Cerebellar nuclear complex (tissue), 1 donor: ENCODE results near the gene ELMO1.
A peak's percentile ranks its signal among the peaks of the same experiment; 100 is the strongest.

ENCODE experiments used
- DNase-seq, 2 experiments: peaks; one replicate each; lab custom pipeline; 2025; lab: John Stamatoyannopoulos, UW

ELMO1 gene

DNA sequence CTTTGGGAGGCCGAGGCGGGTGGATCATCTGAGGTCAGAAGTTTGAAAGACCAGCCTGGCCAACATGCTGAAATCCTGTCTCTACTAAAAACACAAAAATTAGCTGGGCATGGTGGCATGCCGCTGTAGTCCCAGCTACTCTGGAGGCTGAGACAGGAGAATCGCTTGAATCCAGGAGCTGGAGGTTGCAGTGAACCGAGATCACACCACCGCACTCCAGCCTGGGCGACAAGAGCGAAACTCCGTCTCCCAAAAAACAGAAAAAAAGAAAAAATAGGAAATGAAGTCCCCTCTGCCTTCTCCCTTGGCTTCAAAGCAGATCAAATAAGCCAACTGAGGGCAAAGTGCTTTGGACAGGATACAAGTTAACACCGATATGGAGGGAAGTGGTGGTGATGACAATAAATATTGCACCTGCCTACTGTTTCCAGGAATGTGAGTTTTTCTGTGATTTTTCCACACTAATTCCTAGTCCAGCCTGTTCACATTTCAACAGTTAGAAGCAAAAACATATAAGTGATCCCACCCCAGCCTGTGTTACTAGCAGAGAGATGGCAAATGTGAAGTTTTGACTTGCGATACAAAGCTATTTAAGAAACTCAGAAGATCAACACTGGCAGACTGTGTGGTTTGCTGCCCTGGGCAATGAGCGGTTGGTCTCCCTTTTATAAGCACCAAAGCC is 433.2 kb downstream of the ELMO1 start:
- DNase-seq, result no peak

DNA sequence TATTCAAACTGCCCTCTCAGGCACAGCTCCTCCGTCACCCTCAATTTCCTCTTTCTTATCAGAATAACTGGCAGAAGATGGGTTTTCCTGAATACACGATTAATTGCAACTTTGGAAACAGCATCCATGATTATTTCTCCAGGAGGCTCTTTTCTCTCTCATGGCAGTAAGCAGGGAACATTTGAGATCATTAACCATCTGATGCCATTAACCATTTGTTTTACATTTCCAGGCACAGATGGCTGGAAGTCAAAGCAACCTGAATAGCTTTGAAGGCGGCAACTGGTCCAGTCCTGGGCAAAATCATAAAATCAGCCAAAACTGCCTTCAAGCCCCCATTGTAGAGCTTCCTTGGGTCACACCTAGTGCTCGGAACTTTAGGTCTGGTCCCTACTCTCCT is 434.9 kb downstream of the ELMO1 start:
- DNase-seq, result no peak

DNA sequence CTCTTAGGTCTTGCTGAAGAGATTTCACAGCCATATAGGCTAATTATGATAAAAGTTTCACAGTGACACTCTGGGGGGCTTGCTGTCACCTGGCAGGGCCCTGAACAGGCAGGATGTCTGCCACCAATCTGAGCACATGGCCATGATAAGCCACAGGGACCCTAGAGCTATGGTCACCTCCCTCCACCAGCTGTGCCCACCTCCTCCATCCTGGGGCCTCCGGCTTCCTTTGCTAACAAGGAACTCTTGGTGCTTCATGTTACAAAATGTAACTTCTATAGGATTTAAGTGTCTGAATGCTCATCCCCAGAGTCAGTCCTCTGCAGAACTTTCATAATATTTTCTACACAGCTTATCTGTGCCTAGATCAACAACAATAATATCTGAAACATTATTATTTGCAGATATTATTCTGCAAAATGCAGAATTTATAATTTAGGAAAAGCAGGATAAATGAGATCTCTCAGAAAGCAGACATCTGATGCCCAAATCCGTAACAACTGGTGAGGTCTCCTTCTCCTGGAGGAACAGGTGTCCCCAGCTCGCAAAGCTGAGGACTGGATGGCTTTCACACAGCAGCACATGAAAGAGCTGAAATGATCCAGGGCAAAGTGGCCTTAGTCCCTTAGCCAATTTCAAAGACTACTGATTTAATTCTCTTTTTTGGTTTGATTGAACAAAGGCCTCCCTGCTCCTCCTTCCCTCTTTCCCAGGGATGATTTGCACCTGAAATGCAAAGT is 437.3 kb downstream of the ELMO1 start:
- DNase-seq, result no peak

DNA sequence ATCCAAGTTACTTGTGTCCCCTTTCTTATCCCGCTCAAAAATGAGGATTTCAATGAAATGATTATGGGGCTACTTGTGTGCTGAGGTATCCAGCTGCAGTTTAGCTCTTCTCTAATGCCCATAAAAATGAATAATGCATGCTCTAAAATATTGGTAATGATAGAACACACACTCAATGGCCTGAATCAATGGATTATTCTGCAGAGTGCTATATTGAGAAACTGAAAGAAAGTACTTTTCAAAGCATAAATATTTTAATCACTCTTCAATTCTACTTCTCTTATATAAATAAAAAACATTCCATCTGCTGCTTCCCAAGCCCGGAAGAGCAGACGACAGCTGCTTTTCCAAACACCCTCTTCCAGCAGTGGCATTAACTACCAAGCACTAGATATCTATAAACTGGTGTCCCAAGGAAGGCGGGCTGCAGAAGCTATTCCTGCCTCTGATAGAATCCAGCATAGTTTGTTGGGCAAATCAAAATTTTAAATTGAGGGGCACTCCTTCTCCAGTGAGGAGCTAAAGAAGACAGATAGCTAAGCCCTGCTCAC is 439.5 kb downstream of the ELMO1 start:
- DNase-seq, result no peak

DNA sequence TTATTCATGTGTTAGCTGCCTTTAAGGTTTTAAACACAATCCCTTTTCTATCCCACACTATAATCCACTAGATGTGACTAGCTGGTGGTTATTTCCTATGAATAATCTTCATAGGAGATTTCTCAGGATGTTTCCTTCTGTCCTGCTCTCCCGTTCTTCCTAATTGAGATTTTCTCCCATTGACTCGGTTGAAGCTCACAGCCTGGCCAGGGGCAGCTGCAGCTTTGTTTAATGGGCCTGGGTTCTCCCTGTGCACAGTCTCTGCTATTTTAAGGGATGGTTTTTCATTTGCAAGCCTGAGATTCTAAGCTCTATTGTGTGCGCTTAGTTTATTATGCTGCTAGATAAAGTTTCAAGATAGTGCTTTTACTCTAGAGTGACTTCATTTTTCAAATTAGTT is 441.0 kb downstream of the ELMO1 start:
- no peak for DNase-seq

DNA sequence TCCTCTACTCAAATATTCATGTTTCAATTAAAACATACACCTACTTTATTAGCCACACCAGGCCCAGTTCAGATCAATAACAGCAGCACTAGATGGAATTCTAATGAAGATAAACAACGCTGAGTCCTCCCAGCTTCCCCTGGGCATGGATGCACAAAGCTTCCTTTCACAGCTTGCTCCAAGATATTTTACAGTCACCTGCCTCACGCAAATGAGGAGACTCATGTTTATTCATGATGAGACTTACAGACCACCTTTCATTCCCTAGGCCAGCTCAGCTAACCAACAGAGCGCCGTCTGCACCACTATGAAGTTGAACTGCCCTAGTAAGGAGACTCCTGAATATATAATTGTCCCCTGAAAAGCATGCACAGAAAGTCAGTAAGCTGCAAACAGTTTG is 441.4 kb downstream of the ELMO1 start:
- no peak for DNase-seq

DNA sequence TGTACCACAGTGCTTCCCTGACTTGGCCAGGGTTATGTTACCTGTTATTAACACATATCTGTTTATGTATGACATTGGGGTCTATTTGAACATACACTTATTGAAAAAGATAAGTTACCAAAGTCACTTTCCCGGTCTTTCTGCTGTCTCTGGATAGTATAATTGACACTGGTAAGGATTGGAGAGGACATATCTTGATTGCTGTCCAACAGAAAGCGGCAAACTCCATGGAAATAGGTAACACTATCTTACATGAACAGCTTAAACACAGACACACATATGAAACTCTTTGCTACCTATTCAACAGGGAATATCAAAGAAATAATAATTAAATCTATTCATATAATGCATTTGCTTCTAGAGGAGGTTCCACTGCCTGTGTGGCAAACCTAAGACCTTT is 441.9 kb downstream of the ELMO1 start:
- DNase-seq, result no peak

DNA sequence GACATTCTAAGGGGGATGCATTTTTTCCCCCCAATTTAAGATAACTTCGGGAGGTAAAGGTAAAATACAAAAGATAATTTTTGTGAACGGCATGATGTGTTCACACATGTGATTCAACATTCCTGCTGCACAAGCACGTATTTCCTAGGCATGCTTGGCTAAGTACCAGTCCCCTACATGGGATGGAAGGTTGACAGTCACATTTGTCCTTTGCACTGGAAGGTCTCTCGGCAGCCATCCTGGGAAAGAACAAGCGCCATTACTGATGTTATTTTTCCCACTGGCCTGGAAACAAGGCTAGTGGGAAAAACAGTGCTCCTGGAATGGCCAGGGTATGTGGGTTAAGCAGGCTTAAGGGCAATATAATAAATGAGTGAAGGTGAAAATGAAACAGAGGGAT is 448.2 kb downstream of the ELMO1 start:
- peak in 1 of 2 experiments; percentile 65 for DNase-seq

DNA sequence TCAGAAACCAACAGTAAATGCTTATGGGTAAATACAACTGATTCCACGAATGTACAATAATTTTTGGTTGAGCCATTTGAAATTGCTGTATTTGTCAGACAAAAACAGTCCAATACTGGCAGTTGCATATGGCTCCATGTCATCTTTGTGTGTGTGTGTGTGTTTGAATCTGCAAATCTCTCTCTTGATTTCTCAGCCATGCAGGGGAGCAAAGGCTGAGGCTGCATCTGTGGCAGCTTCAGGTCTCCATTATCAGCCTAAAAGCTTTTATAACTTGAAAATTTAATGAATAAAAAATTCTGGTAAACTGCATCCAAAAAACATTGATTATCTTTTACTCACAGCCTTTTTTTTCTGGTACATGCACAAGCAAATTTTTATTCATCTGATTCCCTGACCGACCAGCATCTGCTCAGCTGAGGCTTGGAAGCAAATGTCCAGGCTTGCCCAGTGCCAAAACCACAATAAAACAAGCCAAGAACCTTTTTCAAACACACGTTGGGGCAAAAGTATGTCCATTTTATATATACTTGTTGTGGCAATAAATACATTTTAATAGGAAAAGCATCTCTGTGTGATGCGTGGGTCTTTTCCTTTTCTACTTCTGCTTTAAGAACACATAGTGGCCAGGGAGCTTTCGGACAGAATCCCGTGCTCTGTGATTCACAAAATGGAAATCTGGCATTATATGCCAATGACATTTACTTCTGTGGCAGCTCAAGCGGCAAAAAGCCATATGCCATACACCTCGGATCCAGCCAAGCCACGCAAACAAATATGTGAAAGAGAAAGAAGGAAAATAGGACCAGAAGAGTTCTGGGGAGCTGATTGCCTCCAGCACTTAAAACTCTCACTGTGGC is 448.8 kb downstream of the ELMO1 start:
- DNase-seq, result peak; percentile 30 to 87

DNA sequence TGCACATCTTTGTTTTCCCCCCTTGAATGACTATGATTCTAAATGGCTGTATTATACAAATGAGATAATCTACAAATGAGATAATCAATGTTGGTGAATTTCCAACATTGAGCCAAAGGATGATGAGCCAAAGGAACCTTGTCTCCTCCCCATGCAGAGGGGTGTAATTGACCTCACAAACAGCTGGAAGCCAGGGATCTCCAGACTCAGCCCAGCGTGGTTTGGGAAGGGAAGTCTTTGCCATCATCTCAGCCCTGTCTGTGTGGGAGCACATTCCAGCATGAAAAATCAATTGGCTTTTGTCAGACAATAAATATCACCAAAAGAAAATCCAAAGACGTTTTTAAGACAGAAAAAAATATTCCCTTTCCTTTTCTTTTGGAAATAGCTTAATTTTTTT is 452.9 kb downstream of the ELMO1 start:
- no peak for DNase-seq

DNA sequence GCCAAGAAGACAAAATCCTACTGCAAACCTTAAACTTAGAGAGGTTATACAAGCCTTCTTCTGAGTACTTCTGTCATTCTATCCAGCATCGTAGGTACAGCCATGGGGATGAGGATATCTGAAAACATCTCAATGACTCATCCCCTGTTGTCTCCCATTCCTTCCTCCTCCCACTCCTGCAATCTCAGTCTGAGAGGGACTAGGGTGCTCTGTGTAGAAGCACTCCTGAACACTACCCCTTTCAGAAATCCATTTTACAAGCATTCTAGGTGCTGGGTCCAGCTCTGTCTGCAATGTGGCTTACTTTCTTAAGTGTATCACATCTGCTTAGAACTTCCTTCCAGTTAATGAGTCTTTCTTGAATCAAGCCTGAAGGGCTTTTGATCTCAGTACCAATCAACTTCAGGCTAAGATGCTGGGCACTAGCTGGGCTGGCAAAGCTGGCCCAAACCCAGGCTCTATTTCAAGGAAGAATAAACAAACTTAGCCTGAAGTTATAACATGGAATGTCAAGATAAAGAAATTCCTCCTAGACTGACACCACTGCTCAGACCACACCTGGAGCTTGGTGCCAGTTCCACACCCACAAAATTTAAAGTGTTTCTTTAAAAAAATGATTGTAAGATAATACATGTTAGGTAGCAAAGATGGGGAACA is 454.1 kb downstream of the ELMO1 start:
- no peak for DNase-seq

DNA sequence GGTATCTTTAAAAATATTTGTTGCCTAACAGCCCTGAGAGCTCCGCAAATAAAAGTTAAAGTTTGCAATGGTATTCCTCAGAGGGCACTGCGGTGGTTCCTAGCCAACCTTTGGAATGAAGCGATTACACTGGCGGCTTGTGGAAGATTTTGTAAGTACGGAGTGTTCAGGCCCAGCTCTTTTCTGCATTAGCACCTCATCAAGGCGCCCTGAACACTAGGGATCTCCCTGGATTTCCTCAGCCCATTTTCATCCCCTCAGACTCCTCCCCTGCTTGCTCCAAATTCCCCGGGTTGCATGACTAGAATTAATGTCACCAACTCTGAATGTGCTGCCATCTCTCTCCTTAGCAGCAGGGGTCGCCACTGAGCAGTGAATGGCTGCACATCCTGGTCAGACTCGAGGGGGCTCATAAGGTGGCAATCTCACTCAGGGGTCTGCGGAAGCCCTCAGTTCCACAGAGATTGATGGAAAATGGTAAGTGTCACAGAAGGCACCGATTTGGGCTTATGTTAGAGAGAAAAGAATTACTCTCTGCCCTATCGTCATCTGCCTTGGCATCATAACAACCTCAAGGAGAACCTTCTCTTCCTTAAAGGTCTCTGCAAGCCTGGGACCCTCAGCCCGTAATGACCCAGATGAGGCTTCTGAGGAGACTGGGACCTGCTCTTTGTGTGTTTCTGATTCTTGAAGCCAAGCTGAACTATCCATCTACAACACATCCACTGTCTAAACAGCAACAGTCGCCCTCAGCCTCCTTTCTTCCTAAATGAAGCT is 461.5 kb downstream of the ELMO1 start:
- DNase-seq, result peak in 1 of 2 experiments; percentile 27

DNA sequence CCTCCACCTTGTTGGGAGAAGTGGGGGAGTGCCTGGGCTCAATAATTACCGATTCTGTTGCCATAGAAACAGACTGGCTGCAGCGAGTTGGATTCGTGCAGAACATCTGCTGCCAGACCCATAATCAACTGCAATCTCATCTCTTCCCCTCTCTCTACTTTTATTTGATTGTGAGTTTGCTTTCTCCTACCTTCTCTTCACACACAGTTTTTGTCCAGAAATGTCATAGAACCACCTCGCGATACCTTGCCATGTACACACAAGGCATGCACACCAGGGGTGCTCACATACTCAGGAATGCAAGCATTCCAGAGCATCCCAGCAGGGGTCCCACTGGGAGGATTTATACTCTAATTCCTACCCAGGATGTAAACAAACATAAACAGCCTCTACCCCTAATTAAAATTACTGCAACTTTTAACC is 462.1 kb downstream of the ELMO1 start:
- DNase-seq, result no peak

DNA sequence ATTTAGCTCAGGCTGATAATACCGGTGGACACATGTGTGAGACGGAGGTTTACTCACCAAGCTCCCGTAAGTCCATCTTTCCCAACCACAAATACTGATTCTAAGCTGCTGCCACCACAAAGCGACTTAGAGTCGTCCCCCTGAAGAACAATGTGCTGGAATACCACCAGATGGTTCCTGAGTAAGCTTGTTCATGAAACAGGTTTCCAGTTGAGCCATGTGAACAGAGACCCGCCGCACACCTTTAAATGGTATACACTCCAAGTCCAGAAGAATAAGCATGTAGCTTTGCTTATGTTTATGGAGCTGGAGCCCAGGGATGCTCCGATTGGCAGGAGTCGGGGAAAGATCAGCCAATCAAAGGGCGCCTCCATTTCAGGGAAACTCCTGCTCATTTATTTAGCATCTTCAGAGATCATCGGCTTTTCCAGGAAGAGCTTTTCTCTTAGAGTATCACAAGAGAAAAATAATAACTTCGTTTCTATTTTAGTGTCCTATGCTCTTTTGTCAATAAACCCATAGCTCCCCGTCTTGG is 462.7 kb downstream of the ELMO1 start:
- DNase-seq, result peak; percentile 58 to 68

DNA sequence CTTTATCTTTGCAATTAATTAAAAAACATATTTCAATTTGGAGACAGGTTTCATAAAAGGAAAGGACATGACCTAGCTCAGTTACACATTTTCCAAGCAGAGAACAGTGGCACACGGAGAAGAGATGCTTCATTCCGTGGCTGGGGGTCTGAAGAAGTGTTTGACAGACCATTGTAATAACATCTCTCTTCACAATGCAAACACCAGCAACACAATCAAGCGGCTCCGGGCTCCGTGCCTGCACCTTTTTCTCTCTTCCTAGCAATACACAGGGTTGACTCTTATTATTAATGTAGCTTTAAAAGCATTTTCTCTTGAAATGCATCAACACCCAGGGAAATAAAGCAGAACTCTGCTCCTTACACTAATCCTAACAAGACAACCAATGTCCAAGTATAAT is 463.3 kb downstream of the ELMO1 start:
- DNase-seq, result peak in 1 of 2 experiments; percentile 56

DNA sequence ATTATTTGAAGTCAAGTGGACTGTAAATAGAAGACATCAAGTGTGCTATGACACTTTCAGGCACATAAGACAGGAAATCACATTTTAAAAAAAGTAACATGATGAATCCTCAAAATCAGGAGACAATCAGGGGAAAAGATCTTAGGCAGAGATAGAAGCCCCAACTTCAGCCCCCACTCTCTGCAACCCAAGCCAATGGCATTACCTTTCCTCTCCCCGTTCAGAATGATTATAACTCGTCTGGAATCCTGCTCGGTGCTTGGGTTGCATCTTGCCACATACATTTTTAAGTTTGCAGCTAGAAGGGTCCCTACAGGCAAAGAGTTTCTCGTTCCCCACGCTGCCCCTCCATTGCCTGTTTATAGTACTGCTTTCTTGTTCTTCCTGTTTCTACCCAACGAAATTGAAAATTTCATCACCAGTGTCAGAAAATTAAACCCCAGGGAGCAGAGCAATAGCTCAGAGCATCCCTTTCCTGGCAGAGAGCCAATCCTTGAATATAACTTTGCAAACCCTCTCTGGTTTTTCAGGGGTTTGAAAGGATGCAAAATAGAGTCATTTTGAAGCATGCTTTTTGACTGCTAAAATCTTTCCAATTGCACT is 463.9 kb downstream of the ELMO1 start:
- DNase-seq, result no peak

DNA sequence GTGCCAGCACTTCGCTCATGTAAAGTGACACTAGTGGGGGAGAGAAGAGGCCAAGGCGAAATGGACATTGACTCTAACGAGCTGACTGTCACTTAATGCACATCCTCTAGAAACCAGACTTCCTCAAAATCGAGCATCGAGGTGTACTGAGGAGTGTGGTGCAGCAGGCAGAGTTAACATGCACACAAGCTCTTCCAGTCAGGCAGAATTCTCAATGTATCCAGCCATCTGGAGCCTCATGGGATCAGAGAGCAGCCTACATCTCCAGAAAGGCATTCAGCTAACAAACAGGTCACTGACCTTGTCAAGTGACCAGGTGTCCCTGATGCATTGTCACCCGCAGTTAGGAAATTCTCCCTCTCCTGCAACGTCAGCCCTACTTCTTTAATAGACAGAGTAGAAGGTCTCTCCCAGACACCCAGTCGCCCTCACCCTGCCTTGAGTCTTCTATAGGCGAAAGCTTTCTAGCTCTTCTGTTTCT is 464.6 kb downstream of the ELMO1 start:
- DNase-seq, result no peak

DNA sequence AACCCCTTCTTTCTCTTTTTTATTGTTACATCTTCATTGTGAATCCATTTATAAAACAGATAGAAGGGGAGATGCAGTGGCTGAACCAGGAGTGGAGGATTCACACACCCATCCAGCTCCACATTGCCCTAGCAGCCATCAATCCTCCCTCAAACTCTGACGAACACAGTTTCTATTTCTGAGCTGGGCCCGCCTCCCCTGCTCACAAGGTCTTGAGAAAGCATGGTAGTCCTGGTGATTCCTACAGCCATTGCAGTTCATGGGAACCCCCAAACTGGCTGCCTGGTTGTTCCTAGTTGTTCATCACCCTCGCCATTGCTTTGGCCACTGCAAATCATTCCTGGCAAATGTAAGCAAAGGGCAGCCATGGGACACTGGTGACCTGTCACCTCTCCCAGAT is 465.9 kb downstream of the ELMO1 start:
- peak in 1 of 2 experiments; percentile 28 for DNase-seq

DNA sequence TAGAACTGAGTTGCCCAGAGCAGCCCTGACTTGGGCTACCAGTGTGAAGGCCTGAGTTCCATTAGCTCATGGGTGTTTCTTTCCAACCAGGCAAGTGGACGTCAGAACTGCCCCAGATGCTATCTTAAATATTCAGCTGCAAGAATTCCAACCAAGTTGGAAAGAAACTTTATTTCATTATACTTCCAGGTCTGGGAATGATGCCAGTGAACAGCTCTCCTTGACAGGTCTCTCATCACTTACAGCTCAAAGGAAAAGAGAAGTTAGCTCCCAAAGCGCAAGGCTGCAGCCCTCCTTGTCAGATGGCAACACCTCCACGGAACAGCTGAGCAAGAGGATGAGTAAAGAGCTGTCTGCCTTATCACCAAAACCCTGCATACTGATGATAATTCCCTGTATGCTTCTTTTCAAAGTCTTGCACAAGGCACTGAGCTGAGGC is 468.8 kb downstream of the ELMO1 start:
- DNase-seq, result no peak

DNA sequence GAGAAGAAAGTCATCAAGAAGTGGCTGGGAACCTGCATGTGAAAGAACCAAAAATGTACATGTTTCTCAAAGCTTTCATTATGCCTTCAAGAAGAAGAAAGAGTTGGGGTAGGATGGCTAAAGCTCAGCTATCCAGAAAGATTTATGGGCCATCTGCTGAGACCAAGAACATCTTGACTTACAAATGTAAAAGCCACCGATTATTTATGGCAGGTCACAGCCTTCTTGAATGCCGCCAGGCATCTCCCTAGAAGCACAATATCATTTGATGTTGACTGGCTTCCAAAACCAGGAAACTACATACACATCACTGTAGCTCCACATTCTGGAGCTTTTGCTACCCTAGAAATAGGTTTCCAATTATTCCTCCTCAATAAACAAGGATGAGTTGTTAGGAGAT is 470.2 kb downstream of the ELMO1 start:
- DNase-seq, result no peak
